ENCODE results near the gene FLVCR1. TPM values are rescaled to one million over a fixed set of nuclear protein-coding genes. Genes with fewer than 3 reads are reported as not detected.

Gene FLVCR1
- total RNA-seq, 1 donor from 2014 or later = 4.9 TPM

DNA sequence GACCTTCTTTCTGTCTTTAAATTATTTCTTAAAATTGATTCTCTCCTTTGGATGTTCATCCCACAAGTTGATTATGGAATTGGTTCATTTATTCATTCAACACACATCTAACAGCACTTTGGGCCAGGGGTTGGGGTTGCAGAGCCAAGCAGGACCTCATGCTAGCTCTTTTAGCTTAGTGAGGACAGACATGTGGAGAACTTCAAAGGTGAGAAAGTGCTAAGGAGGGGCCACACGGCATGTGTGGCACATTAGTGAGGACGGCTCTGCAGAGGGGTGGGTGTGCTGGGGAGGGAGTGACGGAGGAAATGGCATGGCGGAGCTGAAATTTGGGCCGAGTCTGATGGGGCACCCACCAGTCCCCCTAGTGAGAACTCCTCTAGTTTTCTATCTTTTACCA lies 59.8 kb downstream of the FLVCR1 start:
- TF ChIP-seq, protein P1, sequence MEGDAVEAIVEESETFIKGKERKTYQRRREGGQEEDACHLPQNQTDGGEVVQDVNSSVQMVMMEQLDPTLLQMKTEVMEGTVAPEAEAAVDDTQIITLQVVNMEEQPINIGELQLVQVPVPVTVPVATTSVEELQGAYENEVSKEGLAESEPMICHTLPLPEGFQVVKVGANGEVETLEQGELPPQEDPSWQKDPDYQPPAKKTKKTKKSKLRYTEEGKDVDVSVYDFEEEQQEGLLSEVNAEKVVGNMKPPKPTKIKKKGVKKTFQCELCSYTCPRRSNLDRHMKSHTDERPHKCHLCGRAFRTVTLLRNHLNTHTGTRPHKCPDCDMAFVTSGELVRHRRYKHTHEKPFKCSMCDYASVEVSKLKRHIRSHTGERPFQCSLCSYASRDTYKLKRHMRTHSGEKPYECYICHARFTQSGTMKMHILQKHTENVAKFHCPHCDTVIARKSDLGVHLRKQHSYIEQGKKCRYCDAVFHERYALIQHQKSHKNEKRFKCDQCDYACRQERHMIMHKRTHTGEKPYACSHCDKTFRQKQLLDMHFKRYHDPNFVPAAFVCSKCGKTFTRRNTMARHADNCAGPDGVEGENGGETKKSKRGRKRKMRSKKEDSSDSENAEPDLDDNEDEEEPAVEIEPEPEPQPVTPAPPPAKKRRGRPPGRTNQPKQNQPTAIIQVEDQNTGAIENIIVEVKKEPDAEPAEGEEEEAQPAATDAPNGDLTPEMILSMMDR (IDR thresholded peaks at IDR 0.05) = no peak
- Mint-ChIP-seq H3K27ac (ENCODE audit: unreplicated experiment) (no peak overlapping the region), H3K4me3 (ENCODE audit: unreplicated experiment) (no peak overlapping the region), H3K9me3 (ENCODE audit: unreplicated experiment) (no peaks in the 10 kb centered on the region), H3K4me1 (ENCODE audit: unreplicated experiment) (peaks cover 7% of the 10 kb centered on the region), H3K36me3 (ENCODE audit: unreplicated experiment) (no peaks in the 10 kb centered on the region), H3K27me3 (ENCODE audit: unreplicated experiment) (peaks cover 9% of the 10 kb centered on the region)
- DNase-seq (ENCODE audit: extremely low spot score, unreplicated experiment) = no peak

DNA sequence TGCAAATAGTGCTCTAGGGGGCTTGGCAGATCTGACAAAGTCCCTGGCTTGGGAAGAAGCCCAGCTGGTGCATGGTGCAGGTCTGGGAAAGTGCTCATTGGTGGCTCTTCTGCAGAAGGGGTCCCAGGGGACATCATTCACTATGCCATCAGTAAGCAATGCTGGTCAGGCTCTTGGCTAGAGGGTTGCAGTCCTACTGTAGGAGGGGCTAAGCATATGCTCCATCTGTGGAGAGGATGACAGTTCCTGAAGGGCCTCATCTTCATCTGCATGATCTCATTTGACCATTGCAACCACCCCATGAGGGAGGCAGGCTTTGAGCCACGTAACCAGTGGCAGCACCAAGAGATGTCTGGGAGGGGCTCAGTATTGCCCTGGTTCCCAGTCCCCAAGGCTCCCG lies 60.7 kb downstream of the FLVCR1 start:
- peaks cover 9% of the 10 kb centered on the region for H3K27me3 Mint-ChIP-seq (ENCODE audit: unreplicated experiment)
- DNase-seq (ENCODE audit: extremely low spot score, unreplicated experiment) = no peak
- H3K4me1 Mint-ChIP-seq (ENCODE audit: unreplicated experiment) = peaks cover 7% of the 10 kb centered on the region
- no peak overlapping the region for H3K4me3 Mint-ChIP-seq (ENCODE audit: unreplicated experiment)
- no peaks in the 10 kb centered on the region for H3K9me3 Mint-ChIP-seq (ENCODE audit: unreplicated experiment)
- TF ChIP-seq, protein P1 (IDR thresholded peaks at IDR 0.05) = no peak
- no peak overlapping the region for H3K27ac Mint-ChIP-seq (ENCODE audit: unreplicated experiment)
- H3K36me3 Mint-ChIP-seq (ENCODE audit: unreplicated experiment) = no peaks in the 10 kb centered on the region

DNA sequence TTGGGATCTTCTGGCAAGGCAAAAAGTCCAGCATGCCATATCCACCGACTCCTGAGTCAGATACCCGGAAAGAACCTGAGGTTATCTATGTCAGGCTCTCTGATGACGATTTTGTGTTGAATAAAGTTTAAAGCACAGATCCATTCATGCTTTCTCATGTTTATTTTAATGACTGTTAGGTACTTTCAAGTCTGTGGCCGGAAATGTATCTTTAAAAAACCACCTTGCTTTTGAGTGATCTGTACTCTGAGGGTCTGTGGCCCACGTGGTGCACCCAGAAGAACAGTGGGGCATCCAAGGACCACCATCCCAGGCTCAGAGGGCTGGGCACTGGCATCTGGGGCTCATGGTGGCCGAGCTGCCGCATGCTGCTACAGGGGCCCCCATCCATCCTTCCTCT lies 62.2 kb downstream of the FLVCR1 start:
- no peak for DNase-seq (ENCODE audit: extremely low spot score, unreplicated experiment)
- H3K9me3 Mint-ChIP-seq (ENCODE audit: unreplicated experiment) = no peaks in the 10 kb centered on the region
- TF ChIP-seq, protein P1 (IDR thresholded peaks at IDR 0.05) = no peak
- H3K4me3 Mint-ChIP-seq (ENCODE audit: unreplicated experiment) = no peak overlapping the region
- peaks cover 10% of the 10 kb centered on the region for H3K4me1 Mint-ChIP-seq (ENCODE audit: unreplicated experiment)
- no peaks in the 10 kb centered on the region for H3K36me3 Mint-ChIP-seq (ENCODE audit: unreplicated experiment)
- H3K27me3 Mint-ChIP-seq (ENCODE audit: unreplicated experiment) = peaks cover 15% of the 10 kb centered on the region
- H3K27ac Mint-ChIP-seq (ENCODE audit: unreplicated experiment) = no peak overlapping the region

DNA sequence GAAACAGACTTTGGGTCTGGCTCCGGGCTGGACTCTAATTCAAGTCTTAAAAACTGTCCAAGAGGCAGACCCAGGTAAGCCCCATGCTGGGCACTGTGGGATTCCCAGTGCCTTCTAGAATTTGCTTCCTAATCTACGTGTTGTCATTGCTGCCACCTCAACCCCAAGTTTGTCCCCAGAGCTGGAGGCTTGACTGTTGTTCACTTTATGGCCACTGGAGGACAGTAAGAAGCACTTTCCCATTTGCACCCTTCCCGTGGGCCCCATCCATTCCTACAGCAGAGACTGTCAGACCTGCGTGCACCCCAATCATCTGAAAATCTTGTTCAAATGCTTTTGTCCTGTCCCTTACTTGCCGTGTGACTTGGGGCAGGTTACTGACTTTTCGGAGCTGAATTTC lies 62.8 kb downstream of the FLVCR1 start:
- no peaks in the 10 kb centered on the region for H3K36me3 Mint-ChIP-seq (ENCODE audit: unreplicated experiment)
- H3K4me1 Mint-ChIP-seq (ENCODE audit: unreplicated experiment) = peaks cover 10% of the 10 kb centered on the region
- no peak for DNase-seq (ENCODE audit: extremely low spot score, unreplicated experiment)
- TF ChIP-seq, protein P1 (IDR thresholded peaks at IDR 0.05) = peak; percentile 14
- H3K9me3 Mint-ChIP-seq (ENCODE audit: unreplicated experiment) = no peaks in the 10 kb centered on the region
- no peak overlapping the region for H3K27ac Mint-ChIP-seq (ENCODE audit: unreplicated experiment)
- H3K4me3 Mint-ChIP-seq (ENCODE audit: unreplicated experiment) = no peak overlapping the region
- peaks cover 19% of the 10 kb centered on the region for H3K27me3 Mint-ChIP-seq (ENCODE audit: unreplicated experiment)

DNA sequence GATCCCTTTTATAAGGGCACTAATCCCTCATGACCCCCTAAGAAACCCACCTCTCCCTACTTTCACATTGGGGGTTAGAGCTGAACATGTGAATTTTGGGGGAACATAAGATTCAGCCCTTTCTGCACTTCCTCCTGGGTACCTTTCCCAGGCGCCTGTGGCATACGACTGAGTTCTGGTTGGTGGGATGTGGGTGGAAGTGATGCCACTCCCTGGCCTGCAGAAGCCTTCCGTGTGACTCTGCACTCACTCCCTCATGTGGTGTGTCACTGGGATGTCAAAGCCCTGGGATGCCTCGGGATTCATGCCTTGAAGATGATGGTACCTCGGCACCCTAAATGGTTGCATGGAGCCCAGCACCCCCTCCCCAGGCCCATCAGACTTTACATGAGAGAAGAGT lies 63.9 kb downstream of the FLVCR1 start:
- peaks cover 3% of the 10 kb centered on the region for H3K4me1 Mint-ChIP-seq (ENCODE audit: unreplicated experiment)
- DNase-seq (ENCODE audit: extremely low spot score, unreplicated experiment) = no peak
- H3K36me3 Mint-ChIP-seq (ENCODE audit: unreplicated experiment) = no peaks in the 10 kb centered on the region
- H3K27ac Mint-ChIP-seq (ENCODE audit: unreplicated experiment) = no peak overlapping the region
- TF ChIP-seq, protein P1 (IDR thresholded peaks at IDR 0.05) = no peak
- H3K4me3 Mint-ChIP-seq (ENCODE audit: unreplicated experiment) = no peak overlapping the region
- peaks cover 16% of the 10 kb centered on the region for H3K27me3 Mint-ChIP-seq (ENCODE audit: unreplicated experiment)
- no peaks in the 10 kb centered on the region for H3K9me3 Mint-ChIP-seq (ENCODE audit: unreplicated experiment)

All from osteocyte (in vitro differentiated cells).